ENCODE measurements around the gene PIWIL1.

PIWIL1 gene

DNA sequence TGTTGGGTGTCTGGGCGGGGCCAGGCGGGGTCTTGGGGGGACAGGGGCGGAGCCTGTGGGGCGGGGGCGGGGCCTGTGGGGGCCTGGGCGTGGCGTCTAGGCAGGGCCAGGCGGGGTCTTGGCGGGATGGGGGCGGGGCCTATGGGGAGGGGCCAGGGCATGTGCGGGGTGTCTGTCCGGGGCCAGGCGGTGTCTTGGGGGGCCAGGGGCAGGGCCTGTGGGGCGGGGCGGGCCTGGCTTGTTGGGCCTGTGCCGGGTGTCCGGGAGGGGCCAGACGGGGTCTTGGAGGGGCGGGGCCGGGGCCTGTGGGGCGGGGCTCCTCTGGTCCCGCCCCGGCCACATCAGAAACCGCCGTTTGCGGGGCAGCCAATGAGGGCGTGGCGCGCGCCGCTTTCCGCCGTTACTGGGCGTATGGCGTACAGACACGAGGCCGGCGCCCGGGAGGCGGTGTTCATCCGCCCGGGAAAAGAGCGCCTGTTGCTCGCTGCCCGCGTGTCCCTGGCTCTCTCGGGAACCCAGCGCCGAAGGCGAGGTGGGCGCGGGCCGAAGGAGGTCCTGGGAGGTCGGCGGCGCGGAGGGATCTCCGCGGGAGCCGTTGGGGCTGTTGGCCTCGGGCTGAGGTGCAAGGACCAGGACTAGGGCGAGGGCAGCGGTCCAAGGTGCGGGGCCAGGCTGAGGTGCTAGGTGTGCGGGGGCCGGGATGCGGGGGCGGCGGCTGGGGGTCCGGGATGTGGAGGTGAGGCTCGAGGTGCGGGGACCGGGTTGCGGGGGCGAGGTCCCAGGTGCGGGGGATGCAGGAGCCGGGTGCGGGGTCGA, at the start of gene PIWIL1:
PIWIL1 (plus strand) TSS at position 400 of the 816 bp plus-strand sequence. CDS start 4,705 bp downstream, outside the sequence.
- TF ChIP-seq, protein P1, sequence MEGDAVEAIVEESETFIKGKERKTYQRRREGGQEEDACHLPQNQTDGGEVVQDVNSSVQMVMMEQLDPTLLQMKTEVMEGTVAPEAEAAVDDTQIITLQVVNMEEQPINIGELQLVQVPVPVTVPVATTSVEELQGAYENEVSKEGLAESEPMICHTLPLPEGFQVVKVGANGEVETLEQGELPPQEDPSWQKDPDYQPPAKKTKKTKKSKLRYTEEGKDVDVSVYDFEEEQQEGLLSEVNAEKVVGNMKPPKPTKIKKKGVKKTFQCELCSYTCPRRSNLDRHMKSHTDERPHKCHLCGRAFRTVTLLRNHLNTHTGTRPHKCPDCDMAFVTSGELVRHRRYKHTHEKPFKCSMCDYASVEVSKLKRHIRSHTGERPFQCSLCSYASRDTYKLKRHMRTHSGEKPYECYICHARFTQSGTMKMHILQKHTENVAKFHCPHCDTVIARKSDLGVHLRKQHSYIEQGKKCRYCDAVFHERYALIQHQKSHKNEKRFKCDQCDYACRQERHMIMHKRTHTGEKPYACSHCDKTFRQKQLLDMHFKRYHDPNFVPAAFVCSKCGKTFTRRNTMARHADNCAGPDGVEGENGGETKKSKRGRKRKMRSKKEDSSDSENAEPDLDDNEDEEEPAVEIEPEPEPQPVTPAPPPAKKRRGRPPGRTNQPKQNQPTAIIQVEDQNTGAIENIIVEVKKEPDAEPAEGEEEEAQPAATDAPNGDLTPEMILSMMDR (IDR thresholded peaks at IDR 0.05; ENCODE audit: control insufficient read depth, insufficient read depth, low read depth, low read length, missing control alignments) = no peak
- no peak for DNase-seq (ENCODE audit: low read depth)
- H3K4me3 ChIP-seq (ENCODE audit: control insufficient read depth, low read depth, low read length) = no peak within 1 kb of the TSS

DNA sequence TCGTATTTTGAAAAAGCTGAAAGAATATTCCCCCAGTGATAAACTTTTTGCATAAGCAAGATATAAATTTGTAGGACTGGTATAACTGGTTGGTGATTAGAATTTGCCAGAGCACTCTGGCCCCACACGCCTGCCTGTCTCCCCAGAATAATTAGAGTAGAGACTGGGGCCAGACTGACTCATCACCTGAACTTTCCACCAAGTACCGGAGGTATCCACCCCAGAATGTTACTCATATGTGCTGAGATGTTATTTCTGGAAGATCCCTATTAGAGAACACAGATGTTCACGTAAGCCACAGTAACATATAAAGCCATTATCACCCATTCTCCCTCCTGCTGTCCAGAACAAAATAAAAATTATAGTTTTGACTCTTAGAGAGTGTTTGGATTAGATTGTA, 49.5 kb upstream of the PIWIL1 start:
- no peak overlapping the region for H3K4me3 ChIP-seq (ENCODE audit: control insufficient read depth, low read depth, low read length)
- TF ChIP-seq, protein P1 (IDR thresholded peaks at IDR 0.05; ENCODE audit: control insufficient read depth, insufficient read depth, low read depth, low read length, missing control alignments) = no peak
- DNase-seq (ENCODE audit: low read depth) = no peak

DNA sequence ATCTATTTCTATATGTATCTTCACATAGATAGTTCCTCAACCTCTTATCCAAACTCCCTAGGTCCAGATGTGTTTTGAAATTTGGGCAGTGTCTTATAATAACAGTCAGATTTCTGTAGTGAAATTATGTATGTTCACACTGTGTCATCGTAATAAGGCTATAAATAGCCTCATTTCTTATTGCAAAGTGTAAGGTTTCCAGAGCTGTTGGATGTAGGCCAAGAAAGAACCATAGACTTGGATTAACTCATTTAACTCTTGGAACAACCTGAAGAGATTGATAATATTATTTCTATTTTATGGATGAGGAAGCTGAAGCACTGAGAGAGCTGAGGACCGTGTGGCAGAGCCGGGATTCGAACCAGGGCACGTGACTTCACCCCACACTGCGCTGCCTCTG, 49.0 kb upstream of the PIWIL1 start:
- TF ChIP-seq, protein P1 (IDR thresholded peaks at IDR 0.05; ENCODE audit: control insufficient read depth, insufficient read depth, low read depth, low read length, missing control alignments) = no peak
- H3K4me3 ChIP-seq (ENCODE audit: control insufficient read depth, low read depth, low read length) = no peak overlapping the region
- no peak for DNase-seq (ENCODE audit: low read depth)

DNA sequence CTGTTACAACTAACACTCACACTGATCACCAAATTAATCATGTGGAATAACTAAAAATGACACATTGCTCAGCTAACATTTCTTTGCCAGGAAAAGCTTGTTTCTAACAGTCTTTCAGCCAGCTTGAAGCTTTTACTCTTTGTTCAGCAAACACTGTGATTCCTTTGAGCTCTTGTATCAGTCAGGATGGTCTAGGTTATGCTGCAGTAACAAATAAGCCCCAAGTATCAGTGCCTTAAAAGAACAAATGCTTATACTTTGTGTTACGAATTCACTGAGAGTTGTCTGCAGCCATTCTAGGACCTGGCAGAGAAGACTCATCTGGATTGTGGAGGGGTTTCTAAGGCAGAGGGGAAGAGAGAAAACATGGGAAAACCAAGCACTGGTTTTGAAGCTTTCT, 47.6 kb upstream of the PIWIL1 start:
- no peak for DNase-seq (ENCODE audit: low read depth)
- H3K4me3 ChIP-seq (ENCODE audit: control insufficient read depth, low read depth, low read length) = no peak overlapping the region
- TF ChIP-seq, protein P1 (IDR thresholded peaks at IDR 0.05; ENCODE audit: control insufficient read depth, insufficient read depth, low read depth, low read length, missing control alignments) = no peak

DNA sequence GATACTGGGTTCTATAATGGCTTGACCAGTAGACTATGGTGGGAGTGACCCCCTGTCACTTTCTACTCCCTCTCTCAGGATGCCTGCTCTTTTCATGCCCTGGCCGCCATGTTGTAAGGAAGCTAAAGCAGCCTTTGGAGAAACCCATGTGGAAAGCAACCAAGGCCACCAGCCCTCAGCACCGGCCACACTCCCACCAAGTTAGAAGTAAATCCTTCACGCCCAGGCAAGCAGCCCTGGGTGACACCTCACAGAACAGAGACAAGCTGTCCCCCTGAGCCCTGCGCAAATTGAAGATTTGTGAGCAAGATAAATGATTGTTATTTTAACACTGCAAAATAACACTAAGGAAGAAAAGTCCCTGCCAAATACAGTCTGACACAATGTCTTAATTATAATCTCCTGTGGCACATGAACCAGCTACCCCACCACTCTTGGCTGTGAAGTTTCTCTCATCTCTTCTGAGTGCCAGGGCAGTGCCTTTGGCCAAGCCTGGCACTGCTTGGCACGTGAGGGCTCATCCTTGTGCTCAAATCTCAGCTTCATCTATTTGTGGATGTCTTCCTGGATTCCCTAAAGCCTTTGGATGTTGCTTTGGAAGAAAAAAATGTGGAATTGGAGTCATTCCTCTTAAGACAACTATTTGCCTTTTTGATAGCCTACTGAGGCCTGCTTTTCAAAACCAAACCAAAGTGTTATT, 39.2 kb upstream of the PIWIL1 start:
- no peak for DNase-seq (ENCODE audit: low read depth)
- no peak overlapping the region for H3K4me3 ChIP-seq (ENCODE audit: control insufficient read depth, low read depth, low read length)
- TF ChIP-seq, protein P1 (IDR thresholded peaks at IDR 0.05; ENCODE audit: control insufficient read depth, insufficient read depth, low read depth, low read length, missing control alignments) = no peak

DNA sequence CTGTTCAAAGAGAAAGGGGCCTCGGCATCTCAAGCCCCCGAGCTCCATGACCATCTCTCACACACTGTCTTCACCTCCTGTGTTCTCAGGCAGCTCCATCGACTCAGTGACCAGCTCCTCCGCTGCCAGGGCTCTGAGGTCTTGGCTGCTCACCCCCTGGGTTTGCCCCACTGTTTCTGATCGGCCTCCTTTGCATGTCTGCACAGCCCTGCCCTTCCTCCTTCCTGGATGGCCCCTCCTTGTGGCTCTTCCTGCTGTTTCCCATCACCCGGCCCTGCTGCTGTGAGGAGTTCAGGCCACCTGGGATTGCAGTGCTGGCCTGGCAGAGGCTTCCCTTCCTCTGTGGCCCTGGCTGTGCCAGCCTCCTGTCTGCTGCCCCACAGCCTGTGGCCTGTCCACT, 38.1 kb upstream of the PIWIL1 start:
- no peak for DNase-seq (ENCODE audit: low read depth)

More for the DNA sequence above, 38.1 kb upstream of the PIWIL1 start:
- TF ChIP-seq, protein P1 (IDR thresholded peaks at IDR 0.05; ENCODE audit: control insufficient read depth, insufficient read depth, low read depth, low read length, missing control alignments) = no peak
- no peak overlapping the region for H3K4me3 ChIP-seq (ENCODE audit: control insufficient read depth, low read depth, low read length)
